ENCODE measurements around the gene SLC27A3. TPM values are rescaled to one million over a fixed set of nuclear protein-coding genes. Genes with fewer than 3 reads are reported as not detected.
"Not testable (repeated sequence)": the region's sequence is repeated elsewhere in the genome, so short reads cannot be mapped to it uniquely, and the experiment has no call there.

SLC27A3 gene
- total RNA-seq, 2 donors from 2014 or later: 22.9 to 26.5 TPM

DNA sequence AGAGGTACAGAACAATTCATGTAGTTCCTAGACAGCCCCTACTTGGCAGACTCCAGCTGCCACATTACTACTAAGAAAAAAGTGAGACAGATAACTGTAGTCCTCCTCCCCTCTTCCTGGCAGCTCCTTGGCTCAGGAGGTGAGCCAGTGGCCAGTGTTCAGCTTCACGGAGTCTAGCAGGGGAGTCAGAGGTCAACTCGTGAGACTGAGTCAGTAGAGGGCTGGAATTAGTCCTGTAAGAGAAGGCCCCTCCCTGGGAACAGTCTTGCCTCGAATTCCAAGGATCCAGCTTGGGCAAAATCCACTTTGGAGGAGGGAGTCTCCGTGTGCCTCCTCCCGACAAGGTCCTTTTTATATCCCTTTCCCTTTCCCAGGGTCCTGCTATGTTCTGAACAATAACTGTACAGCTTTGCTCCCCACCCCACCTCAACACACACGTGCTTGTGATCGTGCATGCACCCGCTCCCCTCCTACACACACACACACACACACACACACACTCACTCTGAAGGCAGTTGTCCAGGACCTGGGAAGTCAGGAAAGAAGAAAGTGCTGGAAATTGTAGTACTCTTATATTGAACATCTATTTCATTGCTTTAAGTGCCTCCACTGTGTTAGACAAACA lies 22.5 kb upstream of the SLC27A3 start:
- peak; percentile 71 for DNase-seq
- intact Hi-C loops (cut with DNase I): no loop called here
- peak in 1 of 2 donors; percentile 81 for ATAC-seq

DNA sequence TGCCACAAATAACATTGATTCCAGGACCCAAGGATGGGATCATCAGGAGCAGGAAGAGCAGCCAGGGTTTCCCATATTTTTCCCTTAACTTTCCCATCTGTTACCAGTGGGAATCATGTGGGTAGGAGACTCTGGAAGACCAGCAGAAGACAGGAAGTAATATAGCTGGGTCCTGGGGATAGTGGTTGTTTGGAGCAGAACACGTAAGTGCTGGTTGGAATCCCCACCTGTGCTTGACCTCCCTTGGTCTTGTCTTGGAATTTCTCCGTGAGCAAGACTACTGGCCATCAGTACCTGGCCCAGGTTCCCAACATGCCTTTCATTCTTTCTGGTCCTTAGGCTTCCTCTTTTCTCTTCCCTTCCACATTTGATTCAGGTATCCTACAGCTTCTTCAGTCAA lies 20.9 kb upstream of the SLC27A3 start:
- intact Hi-C loops (cut with DNase I): no loop called here
- ATAC-seq (no peak), DNase-seq (no peak)

DNA sequence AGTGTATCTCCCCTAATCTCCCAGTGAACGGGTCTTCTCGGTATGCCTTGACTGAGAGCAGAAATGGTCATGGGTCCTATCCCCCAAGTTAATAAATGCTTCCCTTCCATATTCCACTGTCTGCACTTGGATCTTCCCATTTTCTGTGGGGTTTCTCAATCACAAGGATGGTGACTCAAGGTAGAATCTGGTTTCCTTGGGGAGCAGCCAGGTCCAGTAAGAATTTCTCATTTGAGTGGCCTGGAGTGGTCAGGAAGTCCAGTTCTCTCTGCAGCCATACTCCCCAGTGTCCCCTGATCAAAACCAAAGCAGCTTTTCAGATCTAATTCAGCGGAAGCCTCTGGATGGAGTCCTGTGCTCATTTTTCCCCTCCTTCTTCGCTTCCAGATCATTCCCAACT lies 14.8 kb upstream of the SLC27A3 start:
- intact Hi-C loops (cut with DNase I): no loop called here
- no peak for DNase-seq
- no peak for ATAC-seq

DNA sequence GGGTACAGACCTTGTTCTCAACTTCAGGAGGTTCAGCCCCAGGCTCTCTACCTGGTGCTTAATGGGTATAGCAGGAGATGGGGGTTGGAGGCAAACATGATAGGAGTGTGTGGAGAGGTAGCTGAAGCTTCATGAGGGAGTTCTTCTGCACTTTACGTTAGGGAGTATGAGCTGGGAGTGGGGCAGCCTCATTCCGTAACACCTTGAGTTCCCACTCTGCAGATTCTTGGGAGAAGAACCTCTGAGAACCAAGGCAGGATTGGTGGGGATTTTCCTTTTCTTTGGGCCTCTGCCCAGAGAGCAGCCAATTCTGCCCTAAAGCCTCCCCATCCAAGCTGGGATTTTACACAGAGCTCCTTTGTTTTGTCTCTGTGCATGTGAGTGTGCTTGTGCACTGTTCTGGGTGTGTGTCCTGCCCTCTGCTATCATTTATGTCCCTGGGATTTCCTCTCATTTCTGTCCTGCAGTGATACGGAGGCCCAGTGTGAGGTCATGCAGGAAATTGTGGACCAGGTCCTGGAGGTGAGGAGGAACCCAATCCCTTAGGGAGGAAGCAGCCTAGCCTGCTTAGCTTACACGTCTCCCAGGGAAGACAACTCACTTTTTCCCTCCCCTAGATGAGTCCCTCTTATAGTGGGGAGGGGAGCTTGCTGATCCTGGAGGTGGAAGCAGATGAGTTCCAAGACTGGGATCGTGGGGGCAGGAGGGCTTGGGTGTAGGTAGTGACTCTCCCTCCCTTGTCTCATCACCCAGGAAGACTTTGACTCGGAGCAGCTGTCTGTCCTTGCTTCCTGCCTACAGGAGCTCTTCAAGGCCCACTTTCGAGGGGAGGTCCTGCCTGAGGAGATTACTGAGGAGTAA lies 11.6 kb upstream of the SLC27A3 start:
- ATAC-seq (peak; percentile 47 to 79), DNase-seq (peak; percentile 65)
- intact Hi-C loops (cut with DNase I): no loop called here

DNA sequence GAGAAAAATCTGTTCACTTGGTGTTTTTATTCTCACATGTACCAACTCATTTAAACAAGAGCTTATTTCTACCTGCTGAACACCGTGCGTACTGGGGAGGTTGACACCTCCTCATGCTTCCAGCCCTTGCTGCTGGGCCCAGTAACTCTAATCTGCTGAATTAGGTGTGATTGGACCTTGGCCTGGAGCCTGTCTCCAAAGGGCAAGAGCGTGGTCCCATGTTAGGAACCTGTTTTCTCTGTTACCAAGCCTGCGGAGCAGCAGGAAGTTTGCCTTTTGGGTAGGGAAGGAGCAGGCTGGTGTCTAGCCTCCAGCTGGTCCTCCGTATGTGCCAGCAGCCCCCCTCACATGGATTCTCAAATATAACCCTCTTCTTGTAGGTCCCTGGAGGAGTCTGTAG lies 10.9 kb upstream of the SLC27A3 start:
- ATAC-seq (no peak), DNase-seq (no peak)
- intact Hi-C loops (cut with DNase I): no loop called here

DNA sequence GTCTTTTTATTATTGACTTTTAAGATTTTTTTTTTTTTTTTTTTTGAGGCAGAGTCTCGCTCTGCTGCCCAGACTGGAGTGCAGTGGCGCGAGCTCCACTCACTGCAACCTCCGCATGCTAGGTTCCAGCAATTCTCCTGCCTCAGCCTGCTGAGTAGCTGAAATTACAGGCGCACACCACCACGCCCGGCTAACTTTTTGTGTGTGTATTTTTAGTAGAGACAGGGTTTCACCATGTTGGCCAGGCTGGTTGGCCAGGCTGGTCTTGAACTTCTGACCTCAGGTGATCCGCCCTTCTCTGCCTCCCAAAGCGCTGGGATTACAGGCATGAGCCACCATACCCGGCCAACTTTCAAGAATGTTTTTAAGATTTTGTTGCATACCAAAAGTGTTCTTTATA lies 8.5 kb upstream of the SLC27A3 start:
- intact Hi-C loops (cut with DNase I); DNase-seq: not testable (repeated sequence)

DNA sequence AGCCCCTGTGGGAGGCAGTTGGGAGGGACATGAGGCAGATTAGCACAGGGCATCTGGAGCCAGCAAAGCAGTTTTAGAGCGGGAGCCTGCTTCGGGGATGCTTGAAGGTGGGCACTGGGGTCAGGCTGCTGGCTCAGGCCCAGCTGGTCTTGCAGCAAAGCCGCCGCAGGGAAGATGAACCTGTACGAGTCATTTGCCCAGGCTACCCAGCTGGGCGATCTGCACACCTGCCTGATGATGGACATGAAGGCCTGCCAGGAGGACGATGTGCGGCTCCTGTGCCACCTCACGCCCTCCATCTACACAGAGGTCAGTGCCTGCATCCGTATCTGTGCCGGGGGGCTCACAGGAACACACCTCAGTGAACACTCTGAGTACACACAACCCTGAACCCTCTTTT lies 7.7 kb upstream of the SLC27A3 start:
- ATAC-seq: no peak
- intact Hi-C loops (cut with DNase I): no loop called here
- DNase-seq: no peak

More for the DNA sequence above, 8.5 kb upstream of the SLC27A3 start:
- not testable (repeated sequence) for ATAC-seq

DNA sequence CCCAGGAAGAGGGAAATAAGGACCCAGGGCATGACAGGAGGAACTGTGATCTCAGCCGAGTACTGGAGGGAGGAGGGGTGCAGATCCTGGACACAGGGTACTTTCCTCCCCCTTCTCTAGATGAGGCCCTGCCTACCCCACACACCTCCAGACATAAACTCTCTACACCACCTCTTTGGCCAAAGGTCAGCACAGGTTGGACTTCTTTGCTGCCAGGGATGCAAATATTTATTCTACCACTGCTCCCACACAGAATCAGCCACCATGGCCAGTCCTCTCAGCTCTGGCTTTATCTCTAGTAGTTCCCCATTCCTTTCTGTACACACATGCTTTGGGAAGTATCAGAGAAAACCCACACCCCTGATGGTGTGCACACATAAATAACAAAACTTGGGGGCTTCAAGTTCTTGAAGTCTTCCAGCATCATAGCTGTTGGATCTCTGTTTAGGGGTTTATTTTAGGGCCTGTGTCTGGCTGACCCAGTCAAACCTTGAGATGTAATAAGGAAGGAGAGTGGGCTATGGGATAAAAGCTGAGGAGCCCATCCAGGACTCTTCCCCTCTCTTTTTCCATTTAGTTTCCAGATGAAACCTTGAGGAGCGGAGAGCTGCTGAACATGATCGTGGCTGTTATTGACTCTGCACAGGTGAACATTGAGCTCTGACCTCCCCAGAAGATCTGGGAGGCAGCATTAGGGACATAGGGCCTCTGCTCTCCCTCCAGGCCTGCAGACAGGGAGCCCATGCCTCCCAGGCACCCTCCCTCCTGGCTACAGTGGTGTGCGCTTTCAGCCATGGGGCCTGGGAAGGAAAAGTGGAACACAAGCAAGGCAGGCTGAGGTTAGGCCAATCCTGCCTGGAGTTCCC lies 6.7 kb upstream of the SLC27A3 start:
- no peak for DNase-seq
- ATAC-seq: no peak
- intact Hi-C loops (cut with DNase I): no loop called here

DNA sequence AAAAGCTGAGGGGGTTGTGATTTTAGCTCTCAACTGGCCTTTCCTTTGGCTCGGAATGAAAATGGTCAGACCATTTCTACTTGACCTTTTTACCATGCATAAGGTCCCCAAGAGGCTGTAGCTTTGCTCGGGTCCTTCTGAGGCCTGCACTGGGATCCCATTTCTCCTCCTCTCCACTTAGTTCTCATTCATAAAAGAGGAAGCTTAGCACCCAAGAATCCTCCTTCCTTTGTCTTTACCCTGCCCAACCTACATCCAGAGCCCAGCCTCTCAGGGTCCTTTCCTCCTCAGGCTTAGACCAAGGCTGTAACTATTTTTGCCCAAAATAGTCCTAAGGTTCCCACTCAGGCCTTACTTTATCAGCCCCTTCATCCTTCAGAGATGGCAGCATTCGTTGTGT lies 6.0 kb upstream of the SLC27A3 start:
- intact Hi-C loops (cut with DNase I): no loop called here
- no peak for ATAC-seq

DNA sequence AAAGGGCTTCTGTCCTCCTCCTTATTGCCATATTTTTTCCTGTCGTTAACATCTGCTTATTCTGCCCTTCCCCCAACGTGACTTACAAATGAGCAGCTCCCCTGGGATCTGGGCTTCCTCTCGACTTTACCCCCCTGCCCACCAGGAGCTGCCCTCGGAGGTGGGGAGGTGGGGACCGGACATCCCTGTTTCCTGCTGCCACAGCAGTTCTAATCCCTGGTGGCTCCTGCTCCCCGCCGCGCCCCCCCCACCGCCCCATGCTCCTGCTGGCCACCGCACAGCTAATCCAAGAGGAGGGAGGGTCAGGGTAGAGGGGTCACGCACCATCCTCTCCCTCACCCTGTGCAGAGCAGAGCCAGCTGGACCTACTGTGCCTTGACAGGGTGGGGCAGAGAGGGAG lies 4.4 kb upstream of the SLC27A3 start:
- DNase-seq: no peak
- ATAC-seq: no peak
- intact Hi-C loops (cut with DNase I): loop anchor here (5.0 to 10.0 kb wide), 2 partner anchors 93 to 256 kb away; partner anchors contain the start of gene NPR1 (in 1 of the 2)

More for the DNA sequence above, 6.0 kb upstream of the SLC27A3 start:
- no peak for DNase-seq

DNA sequence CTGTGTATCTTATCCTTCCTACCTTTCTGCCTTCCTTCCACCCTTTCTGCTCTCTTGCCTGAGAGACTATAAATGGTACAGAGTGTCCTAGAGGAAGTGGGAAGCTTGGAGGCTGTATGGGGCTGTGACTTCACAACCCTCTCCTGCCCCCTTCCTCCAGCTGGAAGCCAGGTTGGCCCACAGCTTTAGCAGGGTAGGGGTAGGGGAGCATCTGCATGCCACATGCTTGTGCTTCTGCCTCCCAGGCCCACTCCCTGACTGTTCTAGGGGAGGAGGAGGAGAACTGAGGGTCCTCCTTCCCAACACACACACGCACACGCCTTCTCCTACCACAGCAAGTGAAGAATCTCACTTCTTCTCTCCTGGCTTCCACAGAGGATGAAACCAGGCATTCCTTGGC lies 3.9 kb upstream of the SLC27A3 start:
- ATAC-seq: no peak
- no peak for DNase-seq
- intact Hi-C loops (cut with DNase I): loop anchor here (5.0 to 10.0 kb wide), 2 partner anchors 94 to 256 kb away; partner anchors contain the start of gene NPR1 (in 1 of the 2)

DNA sequence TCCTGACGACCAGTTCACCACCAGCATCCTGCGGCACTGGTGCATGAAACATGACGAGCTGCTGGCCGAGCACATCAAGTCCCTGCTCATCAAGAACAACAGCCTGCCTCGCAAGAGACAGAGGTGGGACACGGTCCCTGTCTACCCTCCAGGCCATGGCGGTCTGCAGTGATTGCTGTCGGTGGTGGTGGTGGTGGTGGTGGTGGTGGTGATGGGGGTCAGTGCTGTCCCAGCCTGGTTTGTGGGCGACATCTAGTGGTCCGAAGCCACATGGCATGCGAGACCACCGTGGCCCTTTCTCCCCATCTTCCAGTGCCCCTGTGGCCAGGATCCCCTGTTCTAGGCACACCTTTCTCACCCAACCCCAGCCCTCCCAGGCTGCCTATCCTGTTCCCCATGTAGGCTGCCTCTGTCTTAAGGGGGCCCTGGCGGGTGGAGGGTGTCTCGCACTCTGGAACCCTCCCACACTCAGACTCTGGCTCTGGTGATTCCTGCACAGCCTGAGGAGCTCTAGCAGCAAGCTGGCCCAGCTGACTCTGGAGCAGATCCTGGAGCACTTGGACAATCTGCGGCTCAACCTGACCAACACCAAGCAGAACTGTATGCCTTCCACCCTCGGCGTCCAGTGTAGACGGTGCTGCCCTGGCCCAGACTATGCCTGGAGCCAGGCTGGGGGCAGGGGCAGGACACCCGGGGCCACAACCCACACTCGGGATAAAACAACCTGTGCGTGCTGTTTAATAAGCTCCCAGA lies 3.2 kb upstream of the SLC27A3 start:
- intact Hi-C loops (cut with DNase I): loop anchor here (2.0 to 10.0 kb wide), 3 partner anchors 95 to 257 kb away; partner anchors contain the start of gene NPR1 (in 1 of the 2)
- ATAC-seq (no peak), DNase-seq (no peak)

DNA sequence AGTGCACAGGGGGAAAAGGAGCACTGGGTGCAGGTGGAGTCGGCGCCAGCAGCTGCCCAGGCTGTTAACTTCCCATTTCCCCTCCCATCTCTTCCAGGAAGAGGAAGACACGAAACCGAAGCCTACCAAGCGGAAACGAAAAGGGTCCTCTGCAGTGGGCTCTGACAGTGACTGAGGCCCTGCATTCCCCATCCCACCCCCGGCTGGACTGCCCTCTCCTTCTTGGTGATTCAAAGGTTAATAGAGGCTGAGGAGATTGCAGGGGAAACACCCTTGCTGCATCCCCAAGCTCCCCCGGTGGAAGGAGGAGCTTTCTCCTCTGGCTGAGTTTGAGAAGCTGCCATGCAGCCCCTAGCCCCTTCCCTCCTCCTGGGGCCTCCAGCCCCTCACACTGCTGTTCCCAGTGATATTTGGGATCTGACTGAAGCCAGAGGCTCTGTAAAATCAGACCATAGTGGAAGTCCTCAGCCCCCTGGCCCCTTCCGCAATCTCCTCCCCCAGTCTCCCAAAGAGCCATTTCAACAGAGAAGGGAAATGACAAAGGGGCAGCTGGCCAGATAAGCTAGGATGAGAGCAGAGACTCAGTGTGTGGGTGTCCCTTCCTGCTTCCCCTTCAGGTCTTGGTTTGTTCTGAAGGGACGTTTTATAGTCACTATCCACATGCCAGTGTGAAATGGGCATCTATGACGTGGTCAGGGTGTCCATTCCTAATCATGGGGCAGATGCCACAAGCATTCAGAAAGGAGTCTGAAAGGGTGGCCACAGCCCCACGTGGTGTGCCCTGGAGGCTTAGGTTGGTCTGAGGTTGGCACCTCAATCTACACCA lies 1.9 kb upstream of the SLC27A3 start:
- DNase-seq (no peak), ATAC-seq (no peak)
- intact Hi-C loops (cut with DNase I): loop anchor here (2.0 to 10.0 kb wide), 3 partner anchors 96 to 259 kb away; partner anchors contain the start of gene NPR1 (in 1 of the 2)

DNA sequence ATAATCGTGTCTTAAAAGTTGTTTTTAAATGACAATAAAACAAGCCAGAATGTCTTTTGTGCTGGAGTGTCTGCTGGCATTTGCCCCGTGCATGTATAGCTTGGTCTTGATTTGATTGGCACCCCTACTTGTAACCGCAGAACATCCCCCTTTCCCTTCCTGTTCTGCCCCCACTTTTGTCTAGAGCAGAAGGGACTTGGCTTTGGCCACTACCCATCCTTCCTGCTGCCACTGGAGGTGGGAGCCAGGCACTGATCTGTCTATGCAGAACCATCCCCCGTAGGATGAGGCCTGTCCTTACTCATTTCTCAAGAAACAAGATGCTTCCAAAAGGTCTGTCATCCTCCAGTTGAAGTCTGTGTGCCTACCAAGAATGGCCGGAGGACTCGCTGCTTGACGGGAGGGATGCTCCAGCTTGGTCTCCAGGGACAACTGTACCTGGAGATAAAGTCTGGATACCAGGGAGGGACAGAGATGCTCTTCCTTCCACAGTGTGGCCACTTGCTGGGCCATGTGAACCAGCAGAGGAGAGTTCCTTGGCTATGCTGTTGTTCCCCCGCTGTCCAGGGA lies 1.1 kb upstream of the SLC27A3 start:
- DNase-seq (no peak), ATAC-seq (no peak)
- intact Hi-C loops (cut with DNase I): loop anchor here (5.0 to 10.0 kb wide), 2 partner anchors 97 to 259 kb away; partner anchors contain the start of gene NPR1 (in 1 of the 2)

DNA sequence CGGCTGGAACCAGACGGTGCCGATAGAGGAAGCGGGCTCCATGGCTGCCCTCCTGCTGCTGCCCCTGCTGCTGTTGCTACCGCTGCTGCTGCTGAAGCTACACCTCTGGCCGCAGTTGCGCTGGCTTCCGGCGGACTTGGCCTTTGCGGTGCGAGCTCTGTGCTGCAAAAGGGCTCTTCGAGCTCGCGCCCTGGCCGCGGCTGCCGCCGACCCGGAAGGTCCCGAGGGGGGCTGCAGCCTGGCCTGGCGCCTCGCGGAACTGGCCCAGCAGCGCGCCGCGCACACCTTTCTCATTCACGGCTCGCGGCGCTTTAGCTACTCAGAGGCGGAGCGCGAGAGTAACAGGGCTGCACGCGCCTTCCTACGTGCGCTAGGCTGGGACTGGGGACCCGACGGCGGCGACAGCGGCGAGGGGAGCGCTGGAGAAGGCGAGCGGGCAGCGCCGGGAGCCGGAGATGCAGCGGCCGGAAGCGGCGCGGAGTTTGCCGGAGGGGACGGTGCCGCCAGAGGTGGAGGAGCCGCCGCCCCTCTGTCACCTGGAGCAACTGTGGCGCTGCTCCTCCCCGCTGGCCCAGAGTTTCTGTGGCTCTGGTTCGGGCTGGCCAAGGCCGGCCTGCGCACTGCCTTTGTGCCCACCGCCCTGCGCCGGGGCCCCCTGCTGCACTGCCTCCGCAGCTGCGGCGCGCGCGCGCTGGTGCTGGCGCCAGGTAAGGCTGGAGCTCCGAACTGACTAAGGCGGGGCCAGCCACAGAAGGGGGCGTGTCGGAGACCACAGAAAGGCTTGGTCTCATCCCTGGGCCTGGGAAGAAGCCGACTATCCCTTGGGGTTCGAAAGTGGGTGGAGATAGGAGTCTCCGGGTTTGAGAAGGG lies 486 bp downstream of the SLC27A3 start:
- intact Hi-C loops (cut with DNase I): loop anchor here in 1 of 2 donors (10.0 kb wide), 1 partner anchor 261 kb away; no protein-coding TSS in a partner anchor
- peak; percentile 75 for DNase-seq
- ATAC-seq: peak; percentile 51 to 64

DNA sequence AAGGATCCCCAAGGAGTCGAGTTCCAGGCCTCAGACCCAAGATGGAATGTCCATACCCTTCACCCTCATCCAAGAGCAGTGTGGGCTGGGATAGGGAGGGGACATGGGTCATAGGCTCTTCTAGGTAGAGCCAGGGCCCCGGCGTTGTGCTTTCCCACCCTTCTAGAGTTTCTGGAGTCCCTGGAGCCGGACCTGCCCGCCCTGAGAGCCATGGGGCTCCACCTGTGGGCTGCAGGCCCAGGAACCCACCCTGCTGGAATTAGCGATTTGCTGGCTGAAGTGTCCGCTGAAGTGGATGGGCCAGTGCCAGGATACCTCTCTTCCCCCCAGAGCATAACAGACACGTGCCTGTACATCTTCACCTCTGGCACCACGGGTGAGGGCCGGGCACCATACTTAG lies 1.1 kb downstream of the SLC27A3 start:
- peak; percentile 31 for DNase-seq
- intact Hi-C loops (cut with DNase I): loop anchor here in 1 of 2 donors (10.0 kb wide), 1 partner anchor 262 kb away; no protein-coding TSS in a partner anchor

More for the DNA sequence above, 1.1 kb downstream of the SLC27A3 start:
- ATAC-seq: no peak

All from left cardiac atrium (tissue), 4 donors.